ENCODE results near the gene ATP2B2. TPM values are rescaled to one million over a fixed set of nuclear protein-coding genes. Genes with fewer than 3 reads are reported as not detected.

Gene ATP2B2
- total RNA-seq, 1 experiment from 2014 or later: not detected

DNA sequence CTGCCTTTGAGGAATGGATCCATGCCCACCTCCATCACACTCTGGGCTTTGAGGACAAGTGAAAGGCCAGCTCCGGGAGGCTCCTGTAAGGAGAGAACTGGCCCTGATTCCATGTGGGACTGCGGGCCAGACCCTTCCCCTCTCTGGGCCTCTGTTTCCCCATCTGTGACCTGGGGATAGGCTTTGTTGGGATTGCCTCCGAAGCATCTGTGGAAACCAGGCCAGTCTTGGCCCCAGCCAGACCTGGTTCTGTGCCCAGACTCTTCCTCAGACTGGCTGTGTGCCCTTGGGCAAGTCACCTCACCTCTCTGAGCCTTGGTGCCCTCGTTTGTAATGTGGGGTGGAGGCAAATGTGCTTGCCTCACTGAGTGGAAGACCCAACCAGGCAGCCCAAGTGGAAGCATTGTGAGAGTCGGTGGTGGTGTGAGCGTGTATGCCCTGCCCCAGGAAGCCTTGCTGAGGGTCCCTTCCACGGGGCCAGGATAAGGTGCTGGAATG lies 163.4 kb downstream of the ATP2B2 start:
- intact Hi-C loops (cut with micrococcal nuclease): loop anchor here (5.0 kb wide), 1 partner anchor 360 kb away; no protein-coding TSS in a partner anchor
- Histone ChIP-seq H3K4me1 (ENCODE audit: control insufficient read depth in 1 of 2, insufficient read depth in 2 of 2, low read length in 2 of 2) (no peaks in the 10 kb centered on the region), H3K79me2 (ENCODE audit: insufficient read depth, low read length) (no peaks in the 10 kb centered on the region), H3K9ac (ENCODE audit: low read length) (no peak overlapping the region), H3K9me3 (ENCODE audit: control insufficient read depth in 1 of 2, insufficient read depth in 1 of 2, low read depth in 1 of 2, low read length in 2 of 2) (no peaks in the 10 kb centered on the region), H3K4me2 (ENCODE audit: low read length) (no peak overlapping the region), H3K4me3 (replicated peaks in 1 of 2; ENCODE audit: low read depth in 1 of 2, low read length in 2 of 2) (no peak overlapping the region), H3K27ac (ENCODE audit: low read depth, low read length) (no peak overlapping the region), H2AFZ (ENCODE audit: low read depth, low read length, poor library complexity, severe bottlenecking) (no peak overlapping the region), H3K36me3 (ENCODE audit: control insufficient read depth in 1 of 2, insufficient read depth in 2 of 2, low read length in 2 of 2) (no peaks in the 10 kb centered on the region), H3K27me3 (ENCODE audit: insufficient read depth, low read length) (no peaks in the 10 kb centered on the region), H3K9me2 (ENCODE audit: insufficient read depth) (no peaks in the 10 kb centered on the region), H4K20me1 (ENCODE audit: insufficient read depth) (no peaks in the 10 kb centered on the region)
- TF ChIP-seq SP1 (IDR thresholded peaks at IDR 0.05; ENCODE audit: low read depth) (no peak), RAD21 (IDR thresholded peaks at IDR 0.05; ENCODE audit: low read depth) (no peak), ZFX (IDR thresholded peaks at IDR 0.05) (no peak), SRF (IDR thresholded peaks at IDR 0.05; ENCODE audit: low read depth) (no peak), JUND (IDR thresholded peaks at IDR 0.05) (no peak), ZNF274 (IDR thresholded peaks at IDR 0.05; ENCODE audit: low read depth, low read length) (no peak), EZH2 (IDR thresholded peaks at IDR 0.05) (no peak), YY1 (IDR thresholded peaks at IDR 0.05; ENCODE audit: extremely low read depth, insufficient replicate concordance, low read depth, low read length) (no peak), POLR2A (IDR thresholded peaks at IDR 0.05; ENCODE audit: borderline replicate concordance, extremely low read depth, insufficient read depth, insufficient read length) (no peak), CBX3 (IDR thresholded peaks at IDR 0.05; ENCODE audit: low read depth) (no peak), TCF7L2 (IDR thresholded peaks at IDR 0.05; ENCODE audit: borderline replicate concordance, extremely low read depth, insufficient read depth, insufficient read length) (no peak), SIN3A (IDR thresholded peaks at IDR 0.05; ENCODE audit: low read depth) (no peak), REST (IDR thresholded peaks at IDR 0.05; ENCODE audit: low read depth) (no peak), ELF1 (IDR thresholded peaks at IDR 0.05; ENCODE audit: borderline replicate concordance, low read depth) (no peak)
- TF ChIP-seq, protein P1, sequence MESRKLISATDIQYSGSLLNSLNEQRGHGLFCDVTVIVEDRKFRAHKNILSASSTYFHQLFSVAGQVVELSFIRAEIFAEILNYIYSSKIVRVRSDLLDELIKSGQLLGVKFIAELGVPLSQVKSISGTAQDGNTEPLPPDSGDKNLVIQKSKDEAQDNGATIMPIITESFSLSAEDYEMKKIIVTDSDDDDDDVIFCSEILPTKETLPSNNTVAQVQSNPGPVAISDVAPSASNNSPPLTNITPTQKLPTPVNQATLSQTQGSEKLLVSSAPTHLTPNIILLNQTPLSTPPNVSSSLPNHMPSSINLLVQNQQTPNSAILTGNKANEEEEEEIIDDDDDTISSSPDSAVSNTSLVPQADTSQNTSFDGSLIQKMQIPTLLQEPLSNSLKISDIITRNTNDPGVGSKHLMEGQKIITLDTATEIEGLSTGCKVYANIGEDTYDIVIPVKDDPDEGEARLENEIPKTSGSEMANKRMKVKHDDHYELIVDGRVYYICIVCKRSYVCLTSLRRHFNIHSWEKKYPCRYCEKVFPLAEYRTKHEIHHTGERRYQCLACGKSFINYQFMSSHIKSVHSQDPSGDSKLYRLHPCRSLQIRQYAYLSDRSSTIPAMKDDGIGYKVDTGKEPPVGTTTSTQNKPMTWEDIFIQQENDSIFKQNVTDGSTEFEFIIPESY (IDR thresholded peaks at IDR 0.05; ENCODE audit: extremely low read depth, insufficient replicate concordance, low read length): no peak
- TF ChIP-seq, protein P2, sequence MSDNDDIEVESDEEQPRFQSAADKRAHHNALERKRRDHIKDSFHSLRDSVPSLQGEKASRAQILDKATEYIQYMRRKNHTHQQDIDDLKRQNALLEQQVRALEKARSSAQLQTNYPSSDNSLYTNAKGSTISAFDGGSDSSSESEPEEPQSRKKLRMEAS (IDR thresholded peaks at IDR 0.05): no peak
- TF ChIP-seq, protein P3, sequence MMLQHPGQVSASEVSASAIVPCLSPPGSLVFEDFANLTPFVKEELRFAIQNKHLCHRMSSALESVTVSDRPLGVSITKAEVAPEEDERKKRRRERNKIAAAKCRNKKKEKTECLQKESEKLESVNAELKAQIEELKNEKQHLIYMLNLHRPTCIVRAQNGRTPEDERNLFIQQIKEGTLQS (IDR thresholded peaks at IDR 0.05): no peak
- ChIA-PET CTCF (no interaction called here), POLR2A (no interaction called here), RAD21 (ENCODE audit: low non-redundant PET in 1 of 2, low total read pairs in 2 of 2, uncharacterized antibody in 2 of 2, unreplicated experiment in 2 of 2) (no interaction called here)
- ATAC-seq: no peak
- no TSS peak for BruUV-seq (replicated peaks)
- no peak for DNase-seq (ENCODE audit: low read depth, low spot score)

All from HCT116 (cell line).